Lower lobe of right lung (tissue), 2 donors: ENCODE measurements around the gene C1orf21. TPM values are rescaled to one million over a fixed set of nuclear protein-coding genes. Genes with fewer than 3 reads are reported as not detected.

Experiments used
- ATAC-seq, 2 donors: fragments of 200-7000 bp; cut with Tn5 transposase; one replicate each; pipeline ENCODE4 v1.9.1; 2020 to 2022; ENCODE audit warnings: mild to moderate bottlenecking in 2 of 2, moderate library complexity in 2 of 2
- DNase-seq: peaks from one replicate; pipeline ENCODE4 v3.0.0-alpha.2; 2020
- H3K27ac ChIP-seq: fragments of 200-600 bp; one replicate; pipeline ENCODE4 v1.8.0; 2022
- H3K27me3 ChIP-seq: fragments of 200-600 bp; one replicate; pipeline ENCODE4 v1.8.0; 2022; ENCODE audit warnings: low read depth
- H3K36me3 ChIP-seq: fragments of 200-600 bp; one replicate; pipeline ENCODE4 v1.8.0; 2022; ENCODE audit warnings: mild to moderate bottlenecking
- H3K4me1 ChIP-seq: fragments of 200-600 bp; one replicate; pipeline ENCODE4 v1.8.0; 2022
- H3K4me3 ChIP-seq: fragments of 200-600 bp; one replicate; pipeline ENCODE4 v1.8.0; 2022; ENCODE audit warnings: mild to moderate bottlenecking
- H3K9me3 ChIP-seq: fragments of 200-600 bp; one replicate; pipeline ENCODE4 v1.8.0; 2022
- intact Hi-C: fragments of 100-400 bp; cut with DNase I; formaldehyde crosslinking; loops from one replicate; pipeline ENCODE4 v1.11.0; 2022
- total RNA-seq: library from RNA; stranded (reverse); fragmentation: NEBNext Ultra II Directional; extraction: Animal tissue kit (Norgen Biotek cat#: 25700); gene quantifications from one replicate; pipeline ENCODE4 v1.2.1, GENCODE V29; 2021
- TF ChIP-seq, protein P1 (sequence below): fragments of 200-600 bp; IDR thresholded peaks from one replicate; pipeline ENCODE4 v1.8.0; 2022; ENCODE audit warnings: antibody characterized with exemption, mild to moderate bottlenecking
- donor health status: DM: no; HTN: yes; CAD: no; lungs with severe emphysema.

C1orf21 gene
- total RNA-seq, 1 donor from 2014 or later, result 70.8 TPM

DNA sequence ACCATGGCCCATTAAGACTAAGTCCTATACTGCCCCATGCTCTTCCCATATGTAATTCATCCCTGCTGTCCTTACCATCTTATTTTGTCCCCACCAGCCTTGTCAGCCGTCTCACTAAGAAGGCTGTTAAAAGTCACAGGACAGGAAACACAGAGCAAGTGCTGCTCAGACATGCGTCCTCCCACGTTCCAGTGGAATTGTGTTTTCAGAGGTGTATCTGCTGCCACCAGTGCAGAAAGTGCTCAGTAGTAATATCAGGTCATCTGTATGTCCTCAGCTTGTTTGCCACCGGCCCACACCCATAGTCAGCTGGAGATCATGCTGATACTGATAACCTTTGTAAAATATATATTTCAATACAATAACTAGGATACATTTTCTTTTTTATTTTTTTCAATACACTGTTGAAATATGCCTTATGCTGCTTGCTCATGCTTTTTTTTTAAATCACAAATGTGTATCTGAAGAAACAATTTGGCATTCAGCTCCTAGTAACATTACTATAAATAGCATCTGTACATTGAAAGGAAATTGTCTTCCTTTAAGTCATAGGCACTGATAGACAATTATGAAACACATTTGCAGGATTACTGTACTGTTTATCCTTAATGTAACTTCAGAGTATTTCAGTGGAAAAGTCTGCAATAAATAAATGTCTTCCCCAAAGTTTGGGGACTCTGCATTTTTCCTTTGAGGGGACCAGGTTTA lies 211.0 kb downstream of the C1orf21 start:
- Histone ChIP-seq H3K27me3 (no peaks in the 10 kb centered on the region), H3K36me3 (no peaks in the 10 kb centered on the region), H3K4me1 (no peaks in the 10 kb centered on the region), H3K27ac (no peak overlapping the region), H3K9me3 (no peaks in the 10 kb centered on the region), H3K4me3 (no peak overlapping the region)
- intact Hi-C loops, result no loop called here
- no peak for ATAC-seq
- DNase-seq, result no peak
- TF ChIP-seq, protein P1, sequence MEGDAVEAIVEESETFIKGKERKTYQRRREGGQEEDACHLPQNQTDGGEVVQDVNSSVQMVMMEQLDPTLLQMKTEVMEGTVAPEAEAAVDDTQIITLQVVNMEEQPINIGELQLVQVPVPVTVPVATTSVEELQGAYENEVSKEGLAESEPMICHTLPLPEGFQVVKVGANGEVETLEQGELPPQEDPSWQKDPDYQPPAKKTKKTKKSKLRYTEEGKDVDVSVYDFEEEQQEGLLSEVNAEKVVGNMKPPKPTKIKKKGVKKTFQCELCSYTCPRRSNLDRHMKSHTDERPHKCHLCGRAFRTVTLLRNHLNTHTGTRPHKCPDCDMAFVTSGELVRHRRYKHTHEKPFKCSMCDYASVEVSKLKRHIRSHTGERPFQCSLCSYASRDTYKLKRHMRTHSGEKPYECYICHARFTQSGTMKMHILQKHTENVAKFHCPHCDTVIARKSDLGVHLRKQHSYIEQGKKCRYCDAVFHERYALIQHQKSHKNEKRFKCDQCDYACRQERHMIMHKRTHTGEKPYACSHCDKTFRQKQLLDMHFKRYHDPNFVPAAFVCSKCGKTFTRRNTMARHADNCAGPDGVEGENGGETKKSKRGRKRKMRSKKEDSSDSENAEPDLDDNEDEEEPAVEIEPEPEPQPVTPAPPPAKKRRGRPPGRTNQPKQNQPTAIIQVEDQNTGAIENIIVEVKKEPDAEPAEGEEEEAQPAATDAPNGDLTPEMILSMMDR, result no peak

DNA sequence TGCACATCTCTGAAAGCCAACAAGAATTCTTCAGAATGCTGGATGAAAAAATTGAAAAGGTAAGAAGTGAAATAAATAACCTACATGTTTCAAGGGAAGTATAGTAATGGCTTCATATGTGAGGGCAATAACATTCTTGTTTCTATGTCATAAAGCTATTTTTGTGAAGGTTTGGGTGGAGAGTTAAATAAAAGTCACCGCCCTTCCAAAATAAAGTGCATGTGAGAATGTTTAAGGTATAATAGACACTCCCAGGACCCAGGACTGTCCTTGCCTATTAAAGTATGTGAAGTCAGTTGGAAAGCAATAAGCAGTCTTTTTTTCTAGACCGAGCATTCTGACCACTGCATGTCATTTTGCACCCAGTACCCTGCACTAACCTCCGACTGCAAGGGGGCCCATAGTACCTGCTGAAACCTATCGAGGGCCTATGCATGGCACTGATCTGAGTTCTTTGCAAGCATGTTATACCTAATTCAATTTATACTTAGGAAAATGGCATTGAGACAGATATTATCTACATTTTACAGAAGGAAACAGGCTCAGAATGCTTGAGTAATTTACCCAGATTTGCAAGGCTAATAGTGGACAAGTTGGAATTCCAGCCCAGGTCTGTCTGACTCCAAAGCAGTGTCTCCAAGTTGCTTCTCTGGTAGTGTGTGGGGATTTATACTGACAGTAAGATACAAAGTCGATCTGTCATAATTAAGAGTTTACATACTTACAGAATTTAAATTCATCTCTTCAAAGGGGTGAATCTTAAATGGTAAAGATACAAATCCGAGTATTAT lies 211.8 kb downstream of the C1orf21 start:
- Histone ChIP-seq H3K27me3 (no peaks in the 10 kb centered on the region), H3K36me3 (no peaks in the 10 kb centered on the region), H3K4me1 (no peaks in the 10 kb centered on the region), H3K4me3 (no peak overlapping the region), H3K9me3 (no peaks in the 10 kb centered on the region), H3K27ac (no peak overlapping the region)
- ATAC-seq (no peak), DNase-seq (no peak)
- TF ChIP-seq, protein P1, result no peak
- intact Hi-C loops, result no loop called here

GRCh38 chr1:184604152-184604900 lies 217.5 kb downstream of the C1orf21 start:
- intact Hi-C loops, result no loop called here
- no peak overlapping the region for H3K27ac ChIP-seq
- ATAC-seq (no peak), DNase-seq (no peak)
- no peaks in the 10 kb centered on the region for H3K27me3 ChIP-seq
- no peak overlapping the region for H3K4me3 ChIP-seq
- no peaks in the 10 kb centered on the region for H3K4me1 ChIP-seq
- TF ChIP-seq, protein P1, result no peak
- H3K9me3 ChIP-seq, result no peaks in the 10 kb centered on the region
- no peaks in the 10 kb centered on the region for H3K36me3 ChIP-seq

DNA sequence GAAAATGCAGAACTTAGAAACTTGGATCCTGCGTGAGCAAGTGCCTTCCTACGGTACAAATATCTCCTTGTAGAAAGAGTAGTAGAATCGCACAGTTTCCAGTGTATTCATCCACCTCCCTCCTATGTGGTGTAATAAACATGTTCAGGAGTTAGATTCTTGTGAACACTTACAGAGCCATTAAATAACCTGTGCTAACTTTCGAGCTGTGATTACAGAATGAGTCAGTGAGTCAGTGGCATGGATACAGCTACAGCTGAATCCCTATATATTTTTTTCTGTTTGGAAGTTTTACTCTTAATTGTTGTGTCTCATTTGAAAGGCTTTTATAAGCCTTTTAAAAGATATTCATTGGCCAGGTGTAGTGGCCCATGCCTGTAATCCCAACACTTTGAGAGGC lies 219.1 kb downstream of the C1orf21 start:
- no peaks in the 10 kb centered on the region for H3K9me3 ChIP-seq
- H3K36me3 ChIP-seq, result no peaks in the 10 kb centered on the region
- DNase-seq (no peak), ATAC-seq (no peak)
- no peaks in the 10 kb centered on the region for H3K27me3 ChIP-seq
- intact Hi-C loops, result no loop called here
- peak overlapping the region; percentile 34 for H3K27ac ChIP-seq
- TF ChIP-seq, protein P1, result no peak
- peaks cover 4% of the 10 kb centered on the region for H3K4me1 ChIP-seq
- H3K4me3 ChIP-seq, result no peak overlapping the region

DNA sequence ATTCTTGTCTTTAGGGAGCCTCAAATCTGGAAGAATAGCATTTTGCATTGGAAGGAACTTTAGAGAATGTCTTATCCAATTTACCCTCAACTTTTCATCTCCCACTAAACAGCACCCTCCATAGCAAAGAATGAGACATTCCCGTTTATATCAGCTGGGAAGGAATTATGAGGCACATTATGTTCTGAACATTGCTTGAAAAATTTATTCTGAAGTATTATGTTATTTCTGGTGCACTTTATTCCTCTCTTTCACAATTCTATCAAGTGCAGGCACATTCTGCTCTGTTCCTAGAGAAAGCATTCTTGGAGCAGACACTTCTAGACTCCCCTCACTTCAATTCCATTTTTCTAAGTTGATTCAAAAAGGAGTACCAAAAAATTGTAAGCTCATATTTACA lies 220.0 kb downstream of the C1orf21 start:
- no peaks in the 10 kb centered on the region for H3K27me3 ChIP-seq
- DNase-seq, result no peak
- no peaks in the 10 kb centered on the region for H3K9me3 ChIP-seq
- H3K36me3 ChIP-seq, result no peaks in the 10 kb centered on the region
- no peak overlapping the region for H3K4me3 ChIP-seq
- H3K27ac ChIP-seq, result no peak overlapping the region
- TF ChIP-seq, protein P1, result no peak
- H3K4me1 ChIP-seq, result peaks cover 13% of the 10 kb centered on the region
- ATAC-seq, result peak; percentile 12 to 35
- intact Hi-C loops, result no loop called here
